ENCODE data around the gene SDK2.
"Not testable (repeated sequence)": the region's sequence is repeated elsewhere in the genome, so short reads cannot be mapped to it uniquely, and the experiment has no call there.

Gene SDK2

DNA sequence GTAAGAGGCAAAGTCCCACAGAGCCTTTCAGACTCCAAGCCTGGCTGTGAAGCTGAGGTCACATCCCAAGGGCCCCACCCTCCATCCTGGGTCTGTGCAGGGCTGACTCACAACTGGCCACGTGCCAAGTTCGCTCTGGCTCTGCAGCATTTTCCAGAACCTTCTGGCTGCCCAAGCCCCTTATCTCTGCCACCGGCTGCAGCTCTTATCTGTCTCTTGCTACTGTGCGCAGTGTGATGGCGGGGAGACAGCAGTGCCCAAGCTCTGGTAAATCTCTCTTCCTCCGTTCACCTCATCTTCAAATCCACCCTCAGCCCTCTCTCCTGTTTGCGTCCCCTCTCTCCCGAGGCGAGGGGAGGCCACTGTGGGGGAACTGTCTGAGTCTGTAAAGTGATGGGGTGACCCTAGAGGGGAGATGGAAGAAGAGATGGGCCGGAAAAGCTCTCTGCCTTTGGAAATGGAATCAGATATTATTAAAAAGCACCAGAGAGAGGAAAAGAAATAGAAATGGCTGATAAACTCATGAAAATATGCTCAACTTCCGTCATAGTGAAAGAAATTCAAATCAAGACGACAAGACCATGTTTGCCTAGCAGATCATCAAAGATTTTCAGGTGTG, 169.8 kb downstream of the SDK2 start:
- peak; percentile 21 for DNase-seq

DNA sequence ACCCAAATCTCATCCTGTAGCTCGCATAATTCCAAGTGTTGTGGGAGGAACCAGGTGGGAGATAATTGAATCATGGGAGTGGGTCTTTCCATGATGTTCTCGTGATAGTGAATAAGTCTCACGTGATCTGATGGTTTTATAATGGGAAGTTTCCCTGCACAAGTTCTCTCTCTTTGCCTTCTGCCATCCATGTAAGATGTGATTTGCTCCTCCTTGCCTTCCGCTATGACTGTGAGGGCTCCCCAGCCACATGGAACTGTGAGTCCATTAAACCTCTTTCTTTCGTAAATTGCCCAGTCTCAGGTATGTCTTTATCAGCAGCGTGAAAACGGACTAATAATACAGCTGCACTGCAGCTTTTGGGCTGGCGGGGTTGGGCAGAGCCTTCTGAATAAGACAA, 171.5 kb downstream of the SDK2 start:
- not testable (repeated sequence) for DNase-seq

DNA sequence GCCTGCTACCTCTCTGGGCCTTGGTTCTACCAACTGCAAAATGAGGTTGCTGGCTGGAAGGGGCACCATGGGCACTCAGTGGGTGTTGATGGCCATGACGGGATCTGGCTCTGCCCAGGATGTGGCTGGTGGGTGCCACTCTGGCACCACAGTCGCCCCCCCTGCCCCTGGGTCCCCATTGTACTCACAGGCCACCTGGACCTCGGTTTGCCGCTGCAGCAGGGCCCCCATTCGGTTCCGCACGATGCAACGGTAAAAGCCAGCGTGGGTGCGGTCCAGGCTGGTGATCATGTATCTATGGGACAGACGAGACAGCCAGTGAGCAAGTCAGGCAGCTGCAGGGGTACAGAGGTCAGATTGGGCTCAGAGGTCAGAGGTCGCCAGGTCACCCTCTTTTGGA, 172.3 kb downstream of the SDK2 start:
- DNase-seq = no peak

DNA sequence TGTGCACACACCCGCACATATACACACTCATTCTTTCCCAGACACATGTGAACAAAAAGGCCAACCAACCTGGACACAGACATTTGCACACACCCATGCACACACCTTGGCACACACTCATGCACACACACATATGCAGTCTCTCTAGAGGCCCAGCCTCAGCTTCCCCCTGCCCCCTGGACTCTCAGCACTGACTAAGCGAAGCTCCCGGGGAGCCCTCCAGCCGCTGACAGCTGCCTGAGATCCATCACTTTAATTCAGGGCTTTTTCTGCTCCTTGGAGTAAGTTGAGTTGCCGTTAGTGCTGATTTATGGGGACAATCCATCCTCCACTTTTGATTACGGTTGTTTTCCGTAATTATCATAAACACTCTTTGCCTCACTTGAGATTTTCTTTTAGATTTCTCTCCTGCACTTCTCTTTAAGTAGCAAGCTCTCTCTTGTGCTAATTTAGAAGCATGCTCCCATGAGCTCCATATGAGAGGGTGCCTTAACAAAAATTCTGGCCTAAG, 173.9 kb downstream of the SDK2 start:
- DNase-seq = no peak

DNA sequence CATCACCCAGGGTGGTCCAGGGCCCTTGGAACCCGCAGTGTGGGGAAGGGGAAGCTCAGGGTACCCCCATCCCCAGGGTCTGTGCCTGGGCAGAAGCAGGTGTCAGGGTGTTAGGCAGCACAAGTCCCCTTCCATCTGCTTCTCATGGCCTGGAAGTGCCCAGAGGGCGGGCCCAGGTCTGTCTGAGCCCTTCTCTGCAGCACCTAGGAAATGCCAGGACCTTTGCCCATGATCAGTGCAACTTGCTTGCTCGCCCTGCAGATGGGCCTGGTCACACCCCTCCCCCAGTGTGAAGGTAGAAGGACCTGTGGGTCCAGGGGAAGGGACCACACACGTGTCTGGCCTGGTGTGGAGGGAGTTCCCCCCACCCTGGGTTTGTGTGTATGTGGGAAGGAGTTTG, 174.9 kb downstream of the SDK2 start:
- DNase-seq = no peak

DNA sequence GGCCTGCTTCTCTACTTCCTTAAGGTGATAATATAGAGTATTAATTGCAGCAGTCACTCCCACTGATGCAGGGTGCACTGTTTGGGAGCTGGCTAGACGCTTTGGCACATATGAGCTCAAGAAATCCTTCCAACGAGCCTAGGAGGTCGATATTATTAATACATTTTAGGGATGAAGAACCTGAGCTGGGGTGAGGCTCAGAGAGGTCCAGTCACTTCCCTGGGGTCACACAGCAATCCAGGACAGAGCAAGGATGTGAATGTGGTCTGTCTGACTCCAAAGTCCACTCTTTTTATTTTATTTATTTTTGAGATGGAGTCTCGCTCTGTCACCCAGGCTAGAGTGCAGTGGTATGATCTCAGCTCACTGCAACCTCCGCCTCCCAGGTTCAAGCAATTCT, 176.0 kb downstream of the SDK2 start:
- no peak for DNase-seq

DNA sequence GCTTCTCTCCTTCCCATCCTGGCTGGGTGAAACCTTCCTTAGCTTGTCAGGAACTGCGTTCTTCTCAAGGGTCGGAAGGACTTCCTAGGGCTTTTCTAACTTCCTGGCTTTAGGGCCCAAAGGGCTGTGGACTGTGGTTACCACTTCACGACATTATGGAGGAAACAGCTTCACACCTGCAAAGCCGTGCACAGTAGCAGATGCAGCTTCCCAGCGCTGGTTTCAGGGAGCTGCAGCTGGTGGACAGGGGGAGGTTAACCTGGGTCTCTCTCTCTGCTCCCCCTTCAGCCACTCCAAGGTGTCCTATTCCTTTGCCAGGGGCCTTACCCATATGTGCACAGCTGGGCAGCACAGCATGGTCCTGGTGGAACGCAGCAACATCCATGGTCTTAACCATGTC, 176.6 kb downstream of the SDK2 start:
- no peak for DNase-seq

DNA sequence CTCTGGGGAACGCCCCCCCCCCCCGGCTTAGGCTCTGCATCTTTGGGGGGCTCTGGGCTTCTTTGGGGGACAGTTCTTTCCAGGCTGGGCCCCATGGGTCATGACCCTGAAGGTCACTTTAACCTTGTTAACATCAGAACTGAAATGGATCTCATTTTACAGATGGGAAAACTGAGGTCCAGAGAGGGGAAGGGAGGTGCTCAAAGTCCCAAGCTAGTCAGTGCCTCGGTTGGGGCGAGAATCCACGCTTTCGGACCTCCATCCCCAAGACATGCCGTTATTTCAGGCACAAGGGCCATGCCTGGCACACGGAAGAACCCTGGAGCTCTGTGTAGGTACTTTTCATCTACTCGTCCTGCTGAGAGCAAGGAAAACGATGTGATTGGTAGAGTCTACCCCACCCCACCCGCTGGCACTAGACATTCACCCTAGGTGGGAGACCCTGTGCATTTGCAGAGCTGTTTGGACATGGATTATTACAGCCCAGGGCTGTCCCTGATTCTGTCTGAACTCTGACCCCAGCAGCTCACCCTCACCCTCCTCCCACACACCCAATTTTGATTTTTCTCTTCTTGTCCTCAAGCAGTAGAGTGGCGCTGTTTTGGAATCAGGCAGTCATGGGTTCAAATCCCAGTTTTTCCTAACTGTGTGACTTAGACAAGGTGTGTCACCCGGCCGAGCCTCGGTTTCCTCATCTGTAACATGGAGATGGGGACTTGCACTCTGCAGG, 177.4 kb downstream of the SDK2 start:
- no peak for DNase-seq

DNA sequence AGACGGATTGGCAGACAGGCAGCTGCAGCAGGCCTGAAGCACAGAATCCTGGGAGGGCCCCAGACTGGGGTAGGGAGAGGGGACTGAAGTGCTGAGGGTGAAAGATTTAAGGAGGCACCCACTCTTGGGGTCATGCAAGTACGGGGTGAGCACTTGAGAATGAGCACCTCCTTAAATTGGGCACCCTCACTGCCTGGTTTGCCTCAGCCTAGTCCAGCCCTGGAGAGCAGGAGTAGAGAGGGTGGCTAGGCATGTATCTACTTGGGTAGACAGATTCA, 178.4 kb downstream of the SDK2 start:
- DNase-seq = no peak

DNA sequence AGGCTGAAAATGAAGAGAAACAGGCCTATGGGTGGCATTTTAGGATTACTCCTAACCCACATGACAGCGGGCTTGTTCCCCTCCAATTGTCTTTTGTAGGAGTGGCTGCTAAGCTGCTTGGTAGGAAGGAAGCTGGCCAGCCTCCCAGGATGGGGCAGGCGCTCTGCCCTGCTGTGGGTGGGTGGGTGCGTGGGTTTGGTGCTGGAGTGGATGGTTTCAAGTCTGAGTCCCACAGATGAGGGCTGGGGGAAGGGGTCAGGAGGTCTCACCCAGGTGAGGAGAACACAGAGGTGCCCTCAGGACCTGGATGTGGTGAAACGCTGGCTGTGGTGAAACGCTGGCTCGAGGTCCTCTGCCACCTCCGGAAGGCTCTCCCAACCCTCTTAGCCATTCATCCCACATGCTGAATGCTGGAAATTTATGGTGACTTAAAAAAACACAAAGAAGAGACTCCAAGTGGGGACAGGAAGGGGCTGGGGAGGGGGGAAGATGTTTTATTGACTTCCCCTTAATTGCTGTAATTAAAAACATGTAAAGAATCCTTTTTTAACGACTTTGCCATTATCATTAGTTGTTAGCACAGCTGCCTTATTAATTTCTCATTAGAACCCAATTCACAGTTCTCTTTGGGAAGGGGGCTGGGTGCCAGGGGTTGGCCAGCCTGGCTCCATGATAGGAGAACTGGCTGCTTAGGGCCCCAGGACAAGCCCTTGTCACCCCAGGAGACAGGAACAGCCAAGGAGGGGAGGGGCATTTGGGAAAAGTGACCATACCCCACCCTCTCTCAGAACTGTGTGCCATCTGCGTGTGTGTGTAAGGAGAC, 178.9 kb downstream of the SDK2 start:
- no peak for DNase-seq

DNA sequence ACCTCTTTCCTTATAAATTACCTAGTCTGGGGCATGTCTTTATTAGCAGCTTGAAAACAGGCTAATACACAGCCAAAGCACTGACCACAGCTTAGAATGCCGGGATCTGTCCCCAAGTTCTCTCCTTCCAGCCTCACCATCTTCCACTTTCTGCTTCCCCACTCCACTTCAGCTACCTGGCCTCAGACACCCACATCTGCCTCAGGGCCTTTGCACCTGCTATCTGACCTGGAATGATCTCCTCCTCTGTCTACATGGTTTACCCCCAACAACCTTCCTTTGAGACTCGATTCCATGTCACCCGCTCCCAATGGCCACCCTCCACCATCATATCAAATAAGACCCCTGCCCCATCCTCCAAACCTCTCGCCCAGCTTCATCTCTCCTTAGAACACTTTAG, 179.8 kb downstream of the SDK2 start:
- DNase-seq = no peak

DNA sequence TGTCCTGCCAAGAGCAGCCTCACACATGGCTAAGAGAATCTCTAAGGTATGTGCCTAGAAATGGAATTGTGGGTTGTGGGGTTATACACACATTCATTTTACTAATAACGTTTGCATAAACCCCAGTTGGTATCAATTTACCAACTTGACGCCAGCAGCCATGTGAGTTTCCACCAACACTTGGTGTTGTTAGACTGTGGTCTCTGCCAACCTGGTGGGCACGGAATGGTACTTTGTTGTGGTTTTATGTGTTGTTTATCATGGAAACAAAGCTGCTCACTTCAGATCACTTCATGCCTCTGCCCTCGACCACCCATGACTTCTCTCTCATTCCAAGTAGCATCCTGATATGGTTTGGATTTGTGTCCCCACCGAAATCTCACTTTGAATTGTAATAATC, 180.4 kb downstream of the SDK2 start:
- DNase-seq = peak; percentile 19

DNA sequence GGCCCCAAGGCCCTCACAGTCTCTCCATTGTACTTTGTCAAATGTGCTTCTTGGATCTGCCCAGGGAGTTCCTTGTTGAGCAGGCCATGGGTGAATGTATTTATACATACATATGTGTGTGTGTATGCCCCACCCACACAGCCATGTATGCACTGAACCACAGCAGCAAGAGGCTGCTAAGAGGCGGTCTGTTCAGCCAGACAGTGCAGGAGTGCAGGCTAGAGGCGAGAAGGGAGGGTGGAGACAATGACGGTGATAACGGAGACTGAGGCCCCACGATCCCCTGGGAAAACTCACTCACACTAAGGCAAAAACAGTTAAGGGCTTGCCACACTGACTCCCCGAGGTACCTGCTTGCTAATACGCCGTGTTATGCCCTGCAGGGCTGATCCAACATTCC, 181.4 kb downstream of the SDK2 start:
- DNase-seq = no peak

DNA sequence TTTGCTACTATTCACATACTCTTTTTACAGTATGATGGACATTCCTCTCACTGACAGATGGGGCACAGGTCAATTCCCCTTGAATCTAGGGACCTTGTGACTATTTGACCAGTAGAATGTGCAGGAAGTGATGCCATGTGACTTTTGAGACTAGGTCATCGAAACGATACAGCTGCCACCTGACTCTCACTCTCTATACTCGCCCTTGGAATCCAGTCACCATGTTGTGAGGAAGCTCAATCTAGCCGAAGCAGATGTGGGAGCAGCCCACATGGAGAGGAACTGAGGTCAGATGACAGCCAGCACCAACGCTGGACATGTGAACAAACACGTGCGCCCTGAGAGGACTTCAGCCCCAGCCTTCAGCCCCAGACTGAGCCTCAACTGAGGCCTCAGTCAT, 184.3 kb downstream of the SDK2 start:
- no peak for DNase-seq

DNA sequence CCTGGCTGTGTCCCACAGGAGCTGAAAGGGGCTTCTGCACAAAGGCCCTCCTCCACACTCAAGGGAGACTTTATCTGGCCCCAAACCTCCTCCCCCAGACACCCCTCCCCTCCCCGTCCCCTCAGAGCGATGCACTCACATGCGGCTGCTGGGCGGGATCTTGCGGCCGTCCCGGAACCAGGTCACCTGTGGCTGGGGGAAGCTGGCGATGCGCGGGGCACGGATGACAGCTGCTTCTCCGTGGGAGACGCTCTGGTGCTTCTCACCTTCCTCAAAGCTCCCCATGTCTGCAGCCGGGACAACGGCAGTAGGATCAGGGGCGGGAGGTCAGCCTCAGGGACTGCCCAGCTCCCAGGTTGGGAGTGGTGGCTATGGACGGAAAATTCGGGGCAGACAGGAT, 188.5 kb downstream of the SDK2 start:
- no peak for DNase-seq

DNA sequence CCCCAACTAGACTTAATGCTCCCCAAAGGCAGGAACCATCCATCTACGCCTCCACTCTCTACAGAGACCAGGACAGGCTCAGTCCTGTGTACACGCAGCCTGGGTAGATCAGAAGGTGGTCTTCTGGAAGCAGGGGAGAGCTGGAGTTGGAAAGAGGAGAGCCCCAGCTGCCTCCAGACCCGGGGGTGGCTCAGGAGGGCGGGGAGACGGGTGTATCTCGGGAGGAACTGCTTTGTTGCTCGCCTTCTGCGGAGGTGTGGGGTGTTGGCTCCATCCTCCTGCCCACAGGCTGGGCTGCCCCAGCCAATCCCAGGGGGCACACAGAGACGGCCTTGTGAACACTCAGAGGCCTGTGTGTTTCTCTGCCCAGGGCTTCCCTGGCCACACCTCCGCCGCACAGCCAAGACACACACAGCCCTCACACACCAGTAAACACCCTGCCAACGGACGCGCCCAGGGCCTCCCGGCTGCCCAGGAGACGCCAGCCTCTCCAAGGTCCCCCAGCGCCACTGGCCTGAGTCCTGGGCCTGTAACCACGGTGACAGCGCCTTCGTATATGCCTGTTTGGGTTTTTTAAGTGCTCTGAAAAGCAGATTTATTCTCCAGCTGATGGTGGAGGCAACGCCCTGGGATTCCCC, 189.1 kb downstream of the SDK2 start:
- DNase-seq = no peak

DNA sequence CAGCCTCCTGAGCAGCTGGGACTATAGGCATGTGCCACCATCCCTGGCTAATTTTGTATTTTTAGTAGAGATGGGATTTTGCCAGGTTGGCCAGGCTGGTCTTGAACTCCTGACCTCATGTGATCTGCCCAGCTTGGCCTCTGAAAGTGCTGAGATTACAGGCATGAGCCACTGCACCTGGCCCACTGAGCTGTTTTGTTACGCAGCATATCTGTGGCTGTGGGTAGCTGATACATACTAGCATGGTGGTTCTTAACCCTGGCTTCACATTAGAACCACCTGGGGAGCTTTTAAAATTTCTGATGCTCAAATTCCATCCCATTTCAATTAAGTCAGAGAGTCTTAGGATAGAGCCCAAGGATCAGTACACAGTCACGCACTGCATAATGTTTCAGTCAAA, 190.8 kb downstream of the SDK2 start:
- not testable (repeated sequence) for DNase-seq

DNA sequence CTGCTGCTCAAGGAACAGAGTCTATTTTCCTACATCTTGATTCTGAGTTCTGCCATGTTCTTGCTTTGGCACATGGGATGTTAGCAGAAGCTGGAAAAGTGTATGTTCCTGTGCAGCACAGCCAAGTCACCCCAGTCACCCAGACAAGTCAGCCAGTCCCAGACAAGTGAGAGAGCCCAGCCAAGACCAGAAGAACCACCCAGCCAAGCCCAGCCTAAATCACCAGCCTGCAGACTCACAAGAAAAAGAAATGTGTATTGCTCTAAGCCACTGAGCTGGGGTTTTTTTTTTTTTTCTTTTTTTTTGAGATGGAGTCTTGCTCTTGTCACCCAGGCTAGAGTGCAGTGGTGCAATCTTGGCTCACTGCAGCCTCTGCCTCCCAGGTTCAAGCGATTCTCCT, 191.2 kb downstream of the SDK2 start:
- DNase-seq = no peak

DNA sequence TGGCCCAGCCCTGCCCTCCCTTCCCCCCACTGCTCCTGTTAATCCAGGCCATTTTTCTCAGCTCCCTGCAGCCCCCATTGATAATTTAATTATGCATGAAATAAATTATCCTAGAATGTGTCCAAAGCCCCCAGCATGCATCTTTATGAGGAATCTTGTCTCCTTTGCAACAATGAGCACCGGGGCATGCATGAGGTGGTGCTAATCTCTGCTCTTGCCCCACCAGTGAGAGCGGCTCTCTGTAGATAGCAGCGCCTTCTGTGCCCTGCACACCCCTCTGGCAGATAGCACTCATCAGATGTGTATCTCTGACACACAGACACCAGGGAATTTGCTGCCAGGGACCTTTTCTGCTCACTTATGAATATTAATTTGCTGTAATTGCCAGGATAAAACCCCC, 192.2 kb downstream of the SDK2 start:
- no peak for DNase-seq

DNA sequence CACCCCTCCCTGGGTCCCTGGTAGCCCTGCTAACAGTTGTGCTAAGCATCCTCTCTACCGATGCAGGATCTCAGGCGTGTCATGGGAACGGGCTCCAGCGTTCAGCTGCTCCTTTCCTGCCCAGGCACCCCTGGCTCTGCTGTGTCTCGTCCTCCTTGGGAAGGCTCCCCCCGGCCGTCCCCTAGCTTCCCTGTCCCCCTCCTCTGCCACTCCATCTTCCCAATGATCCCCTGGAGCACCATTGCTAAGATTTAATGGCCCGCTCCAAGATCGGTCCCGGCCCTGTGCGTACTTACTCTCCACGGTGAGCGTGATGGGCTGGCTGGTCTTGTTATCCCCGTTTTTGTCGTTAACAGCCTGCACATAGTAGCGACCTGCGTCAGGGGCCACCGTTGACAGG, 196.9 kb downstream of the SDK2 start:
- DNase-seq = no peak

DNA sequence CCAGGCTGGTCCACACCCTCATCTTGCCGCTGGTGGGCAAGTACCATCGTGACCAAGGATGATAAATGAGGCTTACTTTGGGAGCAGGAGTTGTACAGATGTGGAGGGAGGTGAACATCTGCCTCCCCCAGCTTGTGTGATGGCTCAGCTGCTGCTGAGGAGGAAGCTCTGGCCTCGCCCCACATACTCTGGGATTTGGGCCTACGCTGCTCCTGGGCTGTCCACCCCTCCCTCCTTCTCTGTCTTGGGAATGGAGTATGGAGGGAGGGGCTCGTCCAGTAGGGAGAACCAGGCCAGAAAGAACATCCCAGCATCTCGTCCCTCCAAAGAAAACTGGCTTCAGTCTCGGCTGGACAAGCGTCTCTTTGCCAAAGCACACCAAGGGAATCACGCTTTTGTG, 197.6 kb downstream of the SDK2 start:
- DNase-seq = no peak

DNA sequence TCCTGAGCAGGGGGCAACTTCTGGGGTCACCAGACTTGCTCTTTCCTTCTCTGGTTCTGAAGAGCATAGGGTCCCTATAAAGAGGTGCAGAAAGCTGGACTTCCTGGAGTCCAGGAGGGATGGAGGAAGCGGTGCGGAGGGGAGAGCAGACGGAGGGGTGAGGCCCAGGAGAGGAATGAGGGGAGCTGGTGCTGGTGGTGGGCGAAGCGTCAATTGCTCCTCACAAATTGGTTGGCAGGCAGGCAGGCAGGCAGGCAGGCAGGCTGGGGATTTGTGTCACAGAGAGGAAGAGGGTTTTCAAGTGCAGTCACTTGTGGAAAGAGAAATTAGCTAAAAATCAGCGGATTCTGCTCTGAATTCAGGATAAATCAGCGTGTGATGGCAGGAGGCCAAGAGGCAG, 198.8 kb downstream of the SDK2 start:
- DNase-seq = no peak

DNA sequence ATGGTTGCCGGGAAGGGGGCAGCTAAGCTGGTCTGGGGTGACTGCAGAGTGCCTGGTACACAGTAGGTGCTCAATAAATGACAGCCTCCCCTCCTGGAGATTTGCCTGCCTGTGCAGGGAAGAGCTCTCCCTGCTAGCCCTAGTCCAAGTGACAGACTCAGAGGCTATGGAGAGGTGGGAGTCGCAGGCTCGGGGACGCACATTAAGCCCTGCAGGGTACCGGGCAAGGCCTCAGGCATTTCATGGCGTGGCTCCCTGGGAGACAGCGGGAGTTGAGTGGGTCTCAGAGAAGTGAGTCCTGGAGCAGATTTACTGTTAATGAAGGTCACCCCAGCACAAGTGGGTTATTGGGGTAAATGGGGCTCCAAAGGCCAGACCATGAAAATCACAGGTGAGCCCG, 200.2 kb downstream of the SDK2 start:
- no peak for DNase-seq

DNA sequence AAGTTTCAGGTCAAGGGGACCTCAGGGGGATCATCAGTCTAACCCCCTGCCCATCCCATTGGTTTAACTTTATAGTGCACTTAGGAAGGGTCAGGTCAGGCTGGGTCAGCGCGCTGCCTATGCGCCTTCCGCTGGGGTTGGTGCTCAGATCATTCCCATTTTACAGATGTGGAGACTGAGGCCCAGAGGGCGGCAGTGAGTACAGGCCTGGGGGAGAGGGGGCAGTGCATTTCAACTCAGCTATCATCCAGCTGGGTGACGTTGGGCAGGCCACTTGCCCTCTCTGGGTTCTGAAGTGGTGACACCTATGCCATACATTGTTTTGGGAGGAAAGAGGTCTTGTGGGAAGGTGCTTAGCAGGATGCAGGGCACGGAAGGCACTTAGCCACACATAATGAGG, 204.6 kb downstream of the SDK2 start:
- no peak for DNase-seq
